OCI-M2 (cell line): Measurements from ENCODE around the gene SART3.
"Not testable (repeated sequence)": the region's sequence is repeated elsewhere in the genome, so short reads cannot be mapped to it uniquely, and the experiment has no call there.

Experiments used
- DNase-seq: peaks from one replicate; lab custom pipeline; 2025; ENCODE audit not compliant: unreplicated experiment; lab: John Stamatoyannopoulos, UW

SART3 gene

GRCh38 chr12:108582509-108582908 is 21.5 kb upstream of the SART3 start:
- DNase-seq: no peak

GRCh38 chr12:108581311-108582227 is 20.6 kb upstream of the SART3 start:
- DNase-seq: no peak

- DNase-seq: no peak
These were observed 19.6 kb upstream of the SART3 start for GRCh38 chr12:108580531-108580930.

DNA sequence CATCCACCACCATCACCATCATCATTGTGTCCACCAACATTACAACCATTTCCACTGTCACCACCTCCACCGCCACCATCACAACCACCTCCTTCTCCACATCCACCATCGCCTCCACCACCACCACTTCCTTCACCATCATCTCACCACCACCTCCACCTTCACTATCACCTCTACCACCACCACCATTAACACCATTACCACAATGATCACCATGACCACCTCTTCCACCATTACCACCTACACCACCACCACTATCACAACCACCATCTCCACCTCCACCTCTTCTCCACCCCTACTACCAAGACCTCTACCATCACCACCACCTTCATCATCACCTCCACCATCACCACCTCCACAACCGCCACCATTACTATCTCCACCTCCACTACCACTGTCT is 17.8 kb upstream of the SART3 start:
- DNase-seq: no peak

DNA sequence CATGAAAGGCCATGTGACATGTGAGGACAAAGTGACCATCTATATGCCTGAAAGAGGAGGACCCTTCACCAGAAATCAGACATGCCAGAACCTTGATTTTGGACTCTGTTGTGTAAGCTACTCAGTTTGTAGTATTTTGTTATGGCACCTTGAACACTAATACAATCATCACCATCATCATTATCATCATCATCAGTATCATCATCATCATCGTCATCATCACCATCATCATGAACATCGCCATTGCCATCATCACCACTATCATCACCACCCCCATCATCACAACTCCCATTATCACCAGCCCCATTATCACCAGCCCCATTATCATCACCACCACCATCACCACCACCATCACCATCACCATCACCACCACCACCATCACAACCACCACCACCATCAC is 17.3 kb upstream of the SART3 start:
- DNase-seq: no peak

DNA sequence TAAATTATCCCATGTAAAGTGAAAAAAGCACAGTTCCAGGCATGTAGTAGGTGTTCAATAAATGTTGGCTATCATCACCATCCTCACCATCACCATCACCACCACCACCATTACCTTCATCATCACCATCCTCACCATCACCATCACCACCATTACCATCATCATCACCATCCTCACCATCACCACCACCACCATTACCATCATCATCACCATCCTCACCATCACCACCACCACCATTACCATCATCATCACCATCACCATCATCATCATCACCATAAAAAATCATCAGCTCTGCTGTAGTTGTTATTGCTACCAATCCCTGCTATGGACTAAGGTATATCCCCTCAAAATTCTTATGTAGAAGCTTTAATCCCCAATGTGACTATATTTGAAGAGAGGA is 16.5 kb upstream of the SART3 start:
- DNase-seq: no peak

GRCh38 chr12:108576660-108577234 is 15.8 kb upstream of the SART3 start:
- no peak for DNase-seq

DNA sequence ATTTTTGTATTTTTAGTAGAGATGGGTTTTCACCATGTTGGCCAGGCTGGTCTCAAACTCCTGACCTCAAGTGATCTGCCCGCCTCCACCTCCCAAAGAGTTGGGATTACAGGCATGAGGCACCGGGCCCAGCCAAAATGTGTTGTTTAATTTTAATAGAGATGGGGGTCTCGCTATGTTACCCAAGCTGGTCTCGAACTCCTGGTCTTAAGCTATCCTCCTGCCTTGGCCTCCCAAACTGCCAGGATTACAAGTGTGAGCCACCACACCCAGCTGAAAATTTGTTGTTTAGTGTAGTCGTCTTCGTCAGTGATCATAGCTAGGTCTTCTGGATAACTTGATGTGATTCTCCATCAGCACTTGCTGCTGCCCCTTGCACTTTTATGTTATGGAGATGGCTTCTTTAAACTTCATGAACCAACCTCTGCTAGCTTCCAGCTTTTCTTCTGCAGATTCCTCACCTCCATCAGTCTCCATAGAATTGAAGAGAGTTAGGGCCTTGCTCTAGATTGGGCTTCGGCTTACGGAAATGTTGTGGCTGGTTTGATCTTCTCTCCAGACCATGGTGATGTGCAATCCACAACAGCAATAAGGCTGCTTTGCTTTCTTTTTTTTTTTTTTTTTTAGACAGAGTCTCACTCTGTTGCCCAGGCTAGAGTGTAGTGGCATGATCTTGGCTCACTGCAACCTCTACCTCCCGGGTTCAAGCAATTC is 14.4 kb upstream of the SART3 start:
- no peak for DNase-seq

DNA sequence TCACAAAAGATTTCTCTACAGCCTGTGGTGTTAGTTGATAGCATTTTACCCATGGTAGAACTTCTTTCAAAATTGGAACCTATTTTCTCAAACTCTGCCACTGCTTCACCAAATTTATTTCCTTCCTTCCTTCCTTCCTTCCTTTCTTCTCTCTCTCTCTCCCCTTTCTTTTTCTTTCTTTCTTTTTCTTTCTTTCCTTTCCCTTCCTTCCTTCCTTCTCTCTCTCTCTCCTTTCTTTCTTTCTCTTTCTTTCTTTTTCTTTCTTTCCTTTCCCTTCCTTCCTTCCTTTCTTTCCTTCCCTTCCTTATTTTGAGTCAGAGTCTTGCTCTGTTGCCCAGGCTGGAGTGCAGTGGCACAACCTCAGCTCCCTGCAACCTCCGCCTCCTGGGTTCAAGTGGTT is 13.3 kb upstream of the SART3 start:
- DNase-seq: not testable (repeated sequence)

DNA sequence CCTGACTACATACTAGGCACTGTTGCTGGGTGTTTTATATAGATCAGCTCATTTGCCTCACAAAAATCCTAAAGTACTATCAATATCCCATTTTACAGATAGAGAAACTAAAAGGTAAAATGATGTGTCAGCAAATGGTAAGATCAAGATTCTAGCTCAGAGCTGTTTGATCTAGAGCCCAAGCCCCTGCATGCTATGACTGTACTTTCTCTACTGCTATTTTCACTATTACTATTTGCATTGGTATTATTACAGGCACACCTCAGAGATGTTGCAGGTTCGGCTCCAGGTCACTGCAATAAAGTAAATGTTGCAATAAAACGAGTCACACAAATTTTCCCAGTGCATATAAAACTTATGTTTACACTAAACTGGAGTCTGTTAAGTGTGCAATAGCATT is 12.3 kb upstream of the SART3 start:
- DNase-seq: no peak

GRCh38 chr12:108572166-108572790 is 11.3 kb upstream of the SART3 start:
- no peak for DNase-seq

GRCh38 chr12:108571609-108572165 is 10.7 kb upstream of the SART3 start:
- DNase-seq: no peak

GRCh38 chr12:108570743-108571608 is 10.0 kb upstream of the SART3 start:
- no peak for DNase-seq

- no peak for DNase-seq
These were observed 7.6 kb upstream of the SART3 start for GRCh38 chr12:108568338-108569154.

DNA sequence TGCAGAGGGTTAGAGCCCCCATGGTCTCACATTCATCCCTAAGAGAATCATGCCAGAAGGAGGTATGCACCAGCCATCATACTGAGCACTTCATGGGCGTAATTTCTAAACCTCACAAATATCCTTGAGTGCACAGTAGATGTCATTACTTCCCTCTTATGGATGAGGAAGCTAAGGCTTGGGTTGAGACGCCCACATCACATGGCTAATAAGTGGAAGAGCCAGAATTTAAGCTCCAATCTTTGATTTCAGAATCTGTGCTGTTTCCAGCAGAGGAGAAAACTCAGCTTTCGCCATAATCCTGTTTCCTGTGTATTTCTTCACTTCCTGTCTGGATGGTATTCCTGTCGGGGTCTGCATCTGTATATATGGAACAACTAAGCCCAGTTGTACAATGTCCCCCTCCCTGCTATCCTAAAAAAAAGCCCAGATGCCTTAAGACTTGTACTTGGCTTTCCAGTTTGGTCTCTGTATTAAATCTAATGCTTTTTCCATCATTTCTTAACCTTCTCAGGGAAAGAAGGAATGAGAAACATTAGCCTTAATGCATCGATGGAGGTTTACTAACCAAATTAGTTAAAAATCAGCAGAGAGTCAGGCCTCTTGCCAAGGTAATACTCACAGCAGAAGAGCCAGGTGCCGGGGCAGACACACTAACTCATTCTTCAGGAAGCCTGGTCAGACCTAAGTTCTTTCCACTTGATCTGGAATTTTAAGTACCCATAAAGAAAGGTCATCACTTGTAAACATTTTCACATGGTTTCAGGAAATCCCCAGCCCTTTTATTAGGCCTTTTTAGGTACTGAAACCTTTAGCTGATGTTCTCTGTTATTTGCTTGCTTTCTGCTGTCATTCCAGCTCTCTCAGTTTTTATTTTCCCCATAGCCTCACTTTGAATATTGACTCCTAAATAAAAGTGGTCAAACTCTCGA is 6.7 kb upstream of the SART3 start:
- DNase-seq: no peak

DNA sequence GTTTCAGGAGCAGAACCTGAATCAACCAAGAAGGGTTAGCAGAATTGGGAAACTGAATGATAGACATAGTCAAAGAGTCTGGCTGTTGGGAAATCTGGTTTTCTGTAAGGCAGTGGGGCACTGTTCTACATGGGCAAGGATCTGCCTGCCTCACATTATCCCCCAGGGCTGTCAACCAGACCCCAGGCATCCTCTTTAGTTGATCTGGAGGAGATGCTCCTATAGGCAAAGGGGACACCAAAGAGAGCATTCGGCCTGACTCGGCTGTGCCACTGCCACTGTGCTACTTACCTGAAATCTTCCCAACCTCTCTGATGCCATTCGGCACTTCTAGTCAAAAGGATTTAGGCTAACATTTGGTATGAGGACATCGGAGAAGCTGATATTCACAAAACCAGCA is 5.5 kb upstream of the SART3 start:
- DNase-seq: no peak

GRCh38 chr12:108565976-108566375 is 5.0 kb upstream of the SART3 start:
- no peak for DNase-seq

- no peak for DNase-seq
These were observed 4.2 kb upstream of the SART3 start for GRCh38 chr12:108565146-108565545.
